Measurements from ENCODE around the gene SELENOW.

The SELENOW gene

GRCh38 chr19:47730910-47731309 lies 47.6 kb upstream of the SELENOW start:
- Histone ChIP-seq H3K4me2 (ENCODE audit: low read length) (no peak overlapping the region), H3K4me1 (no peaks in the 10 kb centered on the region), H3K36me3 (ENCODE audit: control insufficient read depth, insufficient read depth, low read length) (no peaks in the 10 kb centered on the region), H3K4me3 (ENCODE audit: low read depth, low read length) (no peak overlapping the region), H3K27ac (no peak overlapping the region), H2AFZ (no peak overlapping the region), H3K79me2 (no peaks in the 10 kb centered on the region), H3K9ac (no peak overlapping the region), H3K27me3 (ENCODE audit: control insufficient read depth, insufficient read depth, low read length) (no peaks in the 10 kb centered on the region), H3K9me3 (ENCODE audit: control insufficient read depth, low read length) (no peaks in the 10 kb centered on the region)
- TF ChIP-seq, protein P1, sequence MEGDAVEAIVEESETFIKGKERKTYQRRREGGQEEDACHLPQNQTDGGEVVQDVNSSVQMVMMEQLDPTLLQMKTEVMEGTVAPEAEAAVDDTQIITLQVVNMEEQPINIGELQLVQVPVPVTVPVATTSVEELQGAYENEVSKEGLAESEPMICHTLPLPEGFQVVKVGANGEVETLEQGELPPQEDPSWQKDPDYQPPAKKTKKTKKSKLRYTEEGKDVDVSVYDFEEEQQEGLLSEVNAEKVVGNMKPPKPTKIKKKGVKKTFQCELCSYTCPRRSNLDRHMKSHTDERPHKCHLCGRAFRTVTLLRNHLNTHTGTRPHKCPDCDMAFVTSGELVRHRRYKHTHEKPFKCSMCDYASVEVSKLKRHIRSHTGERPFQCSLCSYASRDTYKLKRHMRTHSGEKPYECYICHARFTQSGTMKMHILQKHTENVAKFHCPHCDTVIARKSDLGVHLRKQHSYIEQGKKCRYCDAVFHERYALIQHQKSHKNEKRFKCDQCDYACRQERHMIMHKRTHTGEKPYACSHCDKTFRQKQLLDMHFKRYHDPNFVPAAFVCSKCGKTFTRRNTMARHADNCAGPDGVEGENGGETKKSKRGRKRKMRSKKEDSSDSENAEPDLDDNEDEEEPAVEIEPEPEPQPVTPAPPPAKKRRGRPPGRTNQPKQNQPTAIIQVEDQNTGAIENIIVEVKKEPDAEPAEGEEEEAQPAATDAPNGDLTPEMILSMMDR (IDR thresholded peaks at IDR 0.05) = no peak

DNA sequence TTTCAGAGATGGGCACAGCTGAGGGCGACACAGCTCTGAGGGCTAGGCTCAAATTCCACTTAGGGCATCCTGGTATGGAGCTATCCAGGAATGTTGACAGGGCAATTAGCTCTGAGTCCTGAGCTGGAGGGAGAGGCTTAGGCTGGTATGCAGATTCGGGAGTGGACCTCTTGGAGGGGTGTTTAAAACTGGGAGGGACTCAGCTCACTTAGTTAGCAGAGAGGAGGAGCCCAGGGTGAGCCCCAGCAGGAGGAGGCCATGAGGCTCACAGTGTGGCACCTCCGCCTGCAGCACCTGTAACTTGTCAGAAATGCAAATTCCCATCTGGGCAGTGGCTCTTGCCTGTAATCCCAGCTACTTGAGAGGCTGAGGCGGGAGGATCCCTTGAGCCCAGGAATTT lies 43.4 kb upstream of the SELENOW start:
- Histone ChIP-seq H2AFZ (no peak overlapping the region), H3K79me2 (no peaks in the 10 kb centered on the region), H3K27me3 (ENCODE audit: control insufficient read depth, insufficient read depth, low read length) (no peaks in the 10 kb centered on the region), H3K27ac (no peak overlapping the region), H3K4me2 (ENCODE audit: low read length) (no peak overlapping the region), H3K9me3 (ENCODE audit: control insufficient read depth, low read length) (no peaks in the 10 kb centered on the region), H3K4me1 (no peaks in the 10 kb centered on the region), H3K9ac (no peak overlapping the region), H3K36me3 (ENCODE audit: control insufficient read depth, insufficient read depth, low read length) (no peaks in the 10 kb centered on the region), H3K4me3 (ENCODE audit: low read depth, low read length) (no peak overlapping the region)
- TF ChIP-seq, protein P1 (IDR thresholded peaks at IDR 0.05) = no peak

DNA sequence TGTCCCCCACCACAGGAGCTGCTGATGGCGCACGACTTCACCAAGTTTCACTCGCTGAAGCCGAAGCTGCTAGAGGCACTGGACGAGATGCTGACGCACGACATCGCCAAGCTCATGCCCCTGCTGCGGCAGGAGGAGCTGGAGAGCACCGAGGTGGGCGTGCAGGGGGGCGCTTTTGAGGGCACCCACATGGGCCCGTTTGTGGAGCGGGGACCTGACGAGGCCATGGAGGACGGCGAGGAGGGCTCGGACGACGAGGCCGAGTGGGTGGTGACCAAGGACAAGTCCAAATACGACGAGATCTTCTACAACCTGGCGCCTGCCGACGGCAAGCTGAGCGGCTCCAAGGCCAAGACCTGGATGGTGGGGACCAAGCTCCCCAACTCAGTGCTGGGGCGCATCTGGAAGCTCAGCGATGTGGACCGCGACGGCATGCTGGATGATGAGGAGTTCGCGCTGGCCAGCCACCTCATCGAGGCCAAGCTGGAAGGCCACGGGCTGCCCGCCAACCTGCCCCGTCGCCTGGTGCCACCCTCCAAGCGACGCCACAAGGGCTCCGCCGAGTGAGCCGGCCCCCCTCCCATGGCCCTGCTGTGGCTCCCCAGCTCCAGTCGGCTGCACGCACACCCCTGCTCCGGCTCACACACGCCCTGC lies 37.5 kb upstream of the SELENOW start:
- TF ChIP-seq, protein P1 (IDR thresholded peaks at IDR 0.05) = no peak
- no peaks in the 10 kb centered on the region for H3K79me2 ChIP-seq
- peaks cover 8% of the 10 kb centered on the region for H3K4me1 ChIP-seq
- H3K9ac ChIP-seq = no peak overlapping the region
- no peaks in the 10 kb centered on the region for H3K36me3 ChIP-seq (ENCODE audit: control insufficient read depth, insufficient read depth, low read length)
- H3K27ac ChIP-seq = no peak overlapping the region
- no peak overlapping the region for H2AFZ ChIP-seq
- H3K4me3 ChIP-seq (ENCODE audit: low read depth, low read length) = no peak overlapping the region
- H3K9me3 ChIP-seq (ENCODE audit: control insufficient read depth, low read length) = no peaks in the 10 kb centered on the region
- H3K4me2 ChIP-seq (ENCODE audit: low read length) = no peak overlapping the region
- no peaks in the 10 kb centered on the region for H3K27me3 ChIP-seq (ENCODE audit: control insufficient read depth, insufficient read depth, low read length)

- peaks cover 8% of the 10 kb centered on the region for H3K4me1 ChIP-seq
- no peaks in the 10 kb centered on the region for H3K36me3 ChIP-seq (ENCODE audit: control insufficient read depth, insufficient read depth, low read length)
- H3K27ac ChIP-seq = no peak overlapping the region
- no peak overlapping the region for H3K4me3 ChIP-seq (ENCODE audit: low read depth, low read length)
- H3K4me2 ChIP-seq (ENCODE audit: low read length) = no peak overlapping the region
- no peak overlapping the region for H3K9ac ChIP-seq
- H3K27me3 ChIP-seq (ENCODE audit: control insufficient read depth, insufficient read depth, low read length) = no peaks in the 10 kb centered on the region
- H2AFZ ChIP-seq = no peak overlapping the region
- H3K79me2 ChIP-seq = peaks cover 5% of the 10 kb centered on the region
- TF ChIP-seq, protein P1 (IDR thresholded peaks at IDR 0.05) = no peak
- no peaks in the 10 kb centered on the region for H3K9me3 ChIP-seq (ENCODE audit: control insufficient read depth, low read length)
Measured at GRCh38 chr19:47741544-47742140, 36.9 kb upstream of the SELENOW start.

DNA sequence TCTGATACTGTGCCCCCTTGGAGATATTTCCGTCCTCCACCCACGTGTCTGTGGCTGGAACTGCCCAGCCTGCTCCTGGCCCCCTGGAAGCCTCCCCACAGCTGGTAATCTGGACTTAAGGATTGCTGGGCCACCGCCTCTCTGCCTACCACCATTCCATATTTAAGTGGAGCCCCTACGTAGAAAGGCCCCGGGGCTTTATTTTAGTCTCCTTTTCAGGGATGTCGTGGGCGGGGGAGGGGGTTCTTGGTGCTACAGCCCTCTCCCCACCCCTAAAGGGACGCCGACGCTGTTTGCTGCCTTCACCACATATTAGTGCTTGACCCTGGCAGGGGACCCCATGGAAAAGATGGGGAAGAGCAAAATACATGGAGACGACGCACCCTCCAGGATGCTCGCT lies 35.9 kb upstream of the SELENOW start:
- H3K27me3 ChIP-seq (ENCODE audit: control insufficient read depth, insufficient read depth, low read length) = no peaks in the 10 kb centered on the region
- peaks cover 8% of the 10 kb centered on the region for H3K4me1 ChIP-seq
- H3K36me3 ChIP-seq (ENCODE audit: control insufficient read depth, insufficient read depth, low read length) = no peaks in the 10 kb centered on the region
- peak overlapping the region; percentile 65 for H2AFZ ChIP-seq
- H3K4me3 ChIP-seq (ENCODE audit: low read depth, low read length) = peak overlapping the region; percentile 48
- H3K9me3 ChIP-seq (ENCODE audit: control insufficient read depth, low read length) = no peaks in the 10 kb centered on the region
- no peak overlapping the region for H3K9ac ChIP-seq
- peaks cover 9% of the 10 kb centered on the region for H3K79me2 ChIP-seq
- peak overlapping the region; percentile 48 for H3K4me2 ChIP-seq (ENCODE audit: low read length)
- TF ChIP-seq, protein P1 (IDR thresholded peaks at IDR 0.05) = no peak
- peak overlapping the region; percentile 70 for H3K27ac ChIP-seq

Data from parathyroid adenoma (tissue), 2 donors.